Activated CD4-positive, CD25-positive, alpha-beta regulatory T cell treated with anti-CD3 and anti-CD28 coated beads, Interleukin-2, amount 50 U/mL, for 72 hours (primary cell): ENCODE results near the gene RANBP9.

Experiments
- DNase-seq: peaks from one replicate; pipeline ENCODE4 v3.0.0; 2021

The RANBP9 gene

DNA sequence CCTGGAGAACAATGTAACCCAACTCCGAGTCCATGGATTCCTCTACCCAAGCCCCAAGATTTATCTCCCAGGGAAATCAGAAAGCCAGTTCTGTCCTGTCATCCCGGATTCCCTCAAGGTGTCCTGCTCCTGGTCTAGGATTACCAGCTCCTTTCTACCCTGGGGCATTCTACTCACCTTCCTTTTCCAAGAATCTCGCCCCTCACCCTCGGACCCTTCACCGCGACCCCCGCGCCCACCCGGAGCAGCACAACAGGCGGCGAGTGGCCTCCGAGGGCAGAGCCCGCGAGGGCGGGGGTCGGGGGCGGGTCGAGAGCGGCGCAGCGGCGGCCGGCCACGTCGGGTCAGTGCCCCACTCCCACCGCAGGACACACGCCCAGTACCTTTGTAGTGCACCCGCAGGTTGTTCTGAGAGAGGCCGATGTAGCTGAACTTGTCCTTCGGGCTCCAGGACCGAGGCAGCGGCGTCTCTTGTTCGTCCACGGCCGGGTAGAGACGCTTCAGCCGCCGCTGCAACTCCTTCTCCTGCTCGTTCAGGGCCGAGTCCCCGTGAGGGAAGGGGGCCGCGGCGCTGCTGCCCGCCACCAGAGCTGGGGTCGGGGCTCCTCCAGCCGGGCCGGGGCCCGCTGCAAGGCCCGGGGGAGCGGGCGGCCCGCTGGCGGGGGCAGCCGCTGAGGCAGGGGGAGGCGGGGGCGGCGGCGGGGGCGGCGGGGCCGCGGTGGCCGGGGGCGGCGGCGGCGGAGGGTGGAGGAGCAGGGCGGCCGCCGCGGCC is 897 bp downstream of the RANBP9 start:
- DNase-seq: peak; percentile 55

DNA sequence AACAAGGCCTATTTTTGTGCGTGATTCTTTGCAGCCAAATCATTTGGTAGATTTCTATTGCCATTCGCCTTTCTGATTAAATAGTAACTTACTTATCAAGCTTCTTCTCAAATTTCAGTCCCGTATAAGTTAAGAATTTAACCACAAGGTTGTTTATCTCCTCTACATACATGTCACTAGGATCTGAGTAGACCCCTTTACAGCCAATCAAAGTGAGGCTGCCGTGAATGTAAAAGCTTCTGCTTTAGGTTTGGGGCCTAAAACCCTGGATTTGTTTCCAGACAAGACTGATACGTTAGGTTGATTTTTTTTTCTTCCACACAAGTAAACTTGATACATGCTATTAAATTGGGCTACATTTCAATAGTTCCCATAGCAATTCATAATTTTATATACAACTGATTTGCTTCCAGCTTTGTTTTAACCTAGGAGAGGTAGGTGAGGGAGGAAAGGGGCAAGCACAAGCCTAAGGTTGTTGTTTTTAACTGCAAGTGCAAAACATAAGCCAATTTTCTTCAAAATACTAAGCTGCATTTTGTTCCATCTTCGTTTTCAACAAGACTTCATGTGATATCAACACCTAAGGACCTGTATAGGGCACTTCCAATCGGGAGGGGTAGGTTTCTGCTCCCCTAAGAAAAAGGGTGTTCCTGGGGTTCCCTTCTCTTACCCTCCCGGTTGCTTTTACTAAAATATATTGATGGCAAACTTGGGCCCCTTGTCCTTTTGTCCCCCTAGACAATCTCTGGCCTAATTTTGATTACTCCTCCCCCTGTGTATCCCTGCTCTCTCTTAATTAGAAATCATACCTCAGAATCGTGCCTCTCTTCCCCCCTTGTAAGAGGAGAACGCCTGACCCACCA is 1.7 kb downstream of the RANBP9 start:
- DNase-seq: no peak

DNA sequence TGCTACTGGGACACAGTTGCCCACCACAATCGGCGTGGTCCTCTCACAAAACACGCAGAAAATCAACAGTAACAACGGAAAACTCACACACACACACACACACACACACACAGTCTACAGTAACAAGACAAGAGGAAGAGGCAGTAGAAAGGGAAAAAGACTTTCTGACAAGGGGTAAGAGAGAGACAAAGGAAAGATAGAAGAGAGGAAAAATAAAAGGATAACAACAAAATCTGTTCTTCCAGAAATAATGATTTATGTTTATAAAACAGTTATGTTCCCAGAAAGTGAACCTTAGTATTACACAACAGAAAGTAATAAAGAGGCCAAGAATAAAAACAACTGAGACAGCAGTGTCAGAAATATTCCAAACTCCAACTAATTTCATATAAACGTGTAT is 2.9 kb downstream of the RANBP9 start:
- no peak for DNase-seq

DNA sequence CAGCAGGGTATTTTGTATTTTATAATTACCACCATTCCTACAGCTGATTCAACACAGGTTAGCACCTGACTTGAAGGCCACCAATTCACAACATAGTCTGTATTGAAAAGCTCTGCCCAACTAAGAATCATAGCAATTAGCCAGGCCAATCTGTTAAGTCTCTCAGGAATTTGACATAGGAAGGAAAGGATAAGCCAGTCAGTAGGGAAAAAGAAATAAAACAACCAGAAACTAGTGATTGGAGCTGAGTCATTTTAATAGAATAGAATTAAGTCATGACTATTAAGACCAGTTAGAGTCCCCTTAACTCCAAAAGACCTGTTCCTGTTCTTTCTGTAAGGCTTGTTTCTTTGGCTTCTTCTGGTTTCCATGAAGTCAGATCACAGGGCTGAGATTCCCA is 8.1 kb downstream of the RANBP9 start:
- DNase-seq: no peak

DNA sequence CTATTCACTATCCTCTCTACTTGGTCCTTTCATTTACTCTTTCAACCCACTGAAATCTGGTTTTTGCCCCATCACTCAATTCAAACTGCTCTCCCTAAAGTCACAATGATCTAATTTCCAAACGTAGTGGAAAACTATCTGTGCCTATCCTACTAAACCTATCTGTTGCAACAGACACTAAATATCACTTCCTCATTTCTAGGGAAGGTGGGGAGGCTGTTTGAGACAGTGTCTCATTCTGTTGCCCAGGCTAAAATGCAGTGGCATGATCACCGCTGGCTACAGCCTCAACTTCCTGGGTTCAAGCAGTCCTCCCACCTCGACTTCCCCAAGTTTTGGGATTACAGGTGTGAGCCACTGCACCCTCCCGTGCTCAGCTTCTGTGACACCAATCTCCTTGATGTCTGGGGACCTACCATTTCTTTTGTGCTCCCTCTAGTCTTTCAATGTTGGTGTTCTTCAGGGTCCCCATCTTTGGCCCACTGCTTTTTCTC is 8.8 kb downstream of the RANBP9 start:
- no peak for DNase-seq

DNA sequence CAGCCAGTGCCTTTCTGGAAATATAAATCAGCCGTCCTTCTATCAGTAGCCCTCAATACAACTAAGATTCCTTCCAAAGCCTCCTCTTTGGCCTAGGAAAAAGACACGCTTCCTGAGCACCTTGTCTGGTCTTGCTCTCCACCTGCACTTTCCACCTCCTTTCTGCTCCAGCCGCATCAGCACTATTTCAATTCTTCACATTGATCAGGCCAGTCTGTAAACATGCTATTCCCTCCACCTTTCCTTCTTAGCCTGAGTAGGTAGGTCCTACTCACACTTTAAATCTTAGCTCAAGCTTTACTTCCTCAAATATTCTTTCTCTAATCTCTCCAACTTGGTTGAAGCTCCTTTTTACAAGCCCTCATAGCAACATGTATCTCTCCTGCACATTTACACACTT is 11.4 kb downstream of the RANBP9 start:
- DNase-seq: no peak

DNA sequence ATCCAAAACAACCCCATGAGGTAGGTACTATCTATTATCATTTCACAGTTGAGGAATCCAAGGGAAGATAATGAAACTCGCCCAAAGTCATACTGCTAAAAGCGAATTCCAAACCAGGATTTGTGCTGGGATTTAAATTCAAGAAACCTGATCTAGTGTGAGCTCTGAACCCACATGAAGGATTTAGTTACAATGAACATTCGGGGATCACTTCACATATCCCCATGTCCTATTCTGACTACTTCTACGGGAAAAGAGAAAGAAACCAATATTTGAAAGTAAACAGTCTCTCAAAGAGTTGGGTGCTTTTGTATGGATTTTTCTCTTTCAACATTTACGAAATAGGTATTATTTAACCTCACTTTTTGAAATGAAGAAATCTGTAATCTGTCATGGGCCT is 12.9 kb downstream of the RANBP9 start:
- no peak for DNase-seq

DNA sequence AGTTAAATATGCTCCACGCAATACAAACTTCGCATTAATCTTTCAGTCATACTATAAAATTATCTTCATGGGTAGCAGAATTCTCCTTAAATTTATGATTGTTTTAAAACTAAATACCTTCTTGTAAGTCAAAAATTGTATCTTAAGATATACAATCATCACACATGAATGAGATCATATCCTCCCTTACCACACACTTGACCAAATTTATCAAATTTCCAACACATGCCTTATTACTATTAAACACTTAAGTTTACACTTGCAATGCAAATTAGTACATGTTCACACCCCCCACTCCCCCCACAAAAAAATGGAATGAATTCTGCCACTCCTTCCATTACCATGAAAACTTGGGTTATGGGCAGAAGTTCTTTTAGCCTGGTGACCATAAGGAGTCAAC is 13.8 kb downstream of the RANBP9 start:
- DNase-seq: no peak

DNA sequence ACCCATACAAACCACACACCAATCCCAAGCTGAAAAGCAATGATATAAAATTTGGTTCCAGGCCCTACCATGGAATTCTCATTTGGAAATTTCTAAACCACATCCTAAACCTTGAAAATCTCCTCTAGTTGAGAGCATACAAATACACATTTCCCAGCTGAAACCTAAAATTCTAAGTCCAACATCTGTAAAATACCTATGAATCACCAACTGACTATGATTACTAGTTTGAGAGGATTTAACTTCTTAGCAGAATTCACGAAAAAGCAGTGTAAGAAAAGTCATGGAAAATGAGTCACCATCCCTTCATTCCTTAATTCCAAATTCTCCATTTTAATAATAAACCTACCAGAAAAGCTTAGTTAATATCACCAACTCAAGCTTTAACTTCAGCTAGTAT is 15.4 kb downstream of the RANBP9 start:
- no peak for DNase-seq

DNA sequence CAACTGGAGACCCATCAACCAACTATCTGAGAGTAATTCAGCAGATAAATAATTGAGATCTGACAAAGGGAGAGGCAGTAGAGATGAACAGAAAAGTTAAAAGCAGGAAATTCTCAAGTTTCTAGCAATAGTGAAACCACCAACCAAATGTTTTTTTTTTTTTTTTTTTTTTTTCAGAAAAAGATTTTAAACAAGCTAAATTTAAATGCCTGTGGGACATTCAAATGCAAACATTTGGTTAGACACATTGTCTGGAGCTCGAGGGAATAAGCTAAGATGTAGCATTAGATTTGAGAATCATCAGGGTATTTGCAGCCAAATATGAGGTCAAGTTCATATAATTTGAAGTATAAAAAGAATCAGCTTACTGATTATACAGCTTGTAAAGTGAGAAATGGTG is 16.4 kb downstream of the RANBP9 start:
- DNase-seq: no peak

DNA sequence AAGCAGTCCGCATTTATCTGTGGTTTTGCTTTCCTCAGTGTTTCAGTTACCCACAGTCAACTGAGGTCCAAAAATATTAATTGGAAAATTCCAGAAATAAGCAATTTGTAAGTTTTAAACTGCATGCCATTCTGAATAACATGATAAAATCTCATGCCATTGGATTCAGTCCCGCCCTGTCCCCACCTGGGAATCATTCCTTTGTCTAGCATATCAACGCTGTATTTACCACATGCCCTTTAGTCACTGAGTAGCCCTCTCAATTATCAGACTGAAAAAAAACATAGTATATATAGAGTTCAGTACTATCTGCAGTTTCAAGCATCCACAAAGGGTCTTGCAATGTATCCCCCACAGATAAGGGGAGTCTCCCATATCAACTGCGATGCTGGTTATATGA is 17.1 kb downstream of the RANBP9 start:
- DNase-seq: no peak

DNA sequence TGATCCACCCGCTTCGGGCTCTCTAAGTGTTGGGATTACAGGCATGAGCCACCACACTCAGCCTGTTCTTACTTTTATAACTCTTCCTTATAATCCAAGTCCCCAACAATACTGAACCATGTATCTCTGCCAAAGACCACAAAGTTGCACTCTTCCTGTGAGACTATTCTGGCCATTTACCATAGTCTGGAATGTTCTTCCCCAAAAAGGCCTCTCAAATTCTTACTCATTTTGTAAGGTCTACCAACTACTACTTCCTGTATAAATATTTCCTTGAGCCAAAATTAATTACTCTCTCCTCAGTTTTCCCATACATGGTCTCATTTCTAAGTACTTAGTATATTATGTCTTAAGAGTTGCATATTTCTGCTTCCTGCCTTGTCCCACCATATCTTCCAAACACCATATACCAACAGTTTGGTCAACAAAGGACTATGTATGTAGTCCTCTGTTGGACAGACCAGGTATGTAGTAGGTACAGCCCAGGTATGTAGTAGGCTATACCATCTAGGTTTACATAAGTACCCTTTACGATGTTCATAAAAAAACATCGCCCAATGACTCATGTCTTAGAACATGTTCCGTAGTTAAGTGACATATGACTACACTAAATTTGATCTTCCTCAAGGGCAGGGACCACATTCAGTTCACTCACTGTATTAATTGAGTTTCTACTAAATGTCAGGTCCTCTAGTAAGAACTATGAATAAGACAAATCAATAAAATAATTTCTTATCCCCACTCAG is 22.0 kb downstream of the RANBP9 start:
- DNase-seq: no peak

DNA sequence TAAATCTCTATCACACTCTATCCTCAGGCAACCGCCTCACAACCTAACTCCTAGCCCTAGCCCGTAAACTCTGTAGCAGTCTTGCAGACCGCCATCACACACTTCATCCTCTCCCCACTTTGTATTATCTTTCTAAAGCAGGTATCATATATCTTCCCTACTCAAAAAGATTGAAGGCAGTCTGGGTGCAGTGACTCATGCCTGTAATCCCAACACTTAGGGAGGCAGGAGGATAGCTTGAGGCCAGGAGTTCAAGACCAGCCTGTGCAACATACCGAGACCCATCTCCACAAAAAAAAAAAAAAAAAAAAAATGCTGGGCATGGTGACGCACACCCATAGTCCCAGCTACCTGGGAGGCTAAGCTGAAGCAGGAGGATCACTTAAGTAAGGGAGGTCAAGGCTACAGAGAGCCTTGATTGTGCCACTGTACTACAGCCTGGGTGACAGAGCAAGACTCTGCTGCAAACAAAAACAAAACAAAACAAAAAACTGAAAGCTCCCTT is 22.9 kb downstream of the RANBP9 start:
- no peak for DNase-seq

DNA sequence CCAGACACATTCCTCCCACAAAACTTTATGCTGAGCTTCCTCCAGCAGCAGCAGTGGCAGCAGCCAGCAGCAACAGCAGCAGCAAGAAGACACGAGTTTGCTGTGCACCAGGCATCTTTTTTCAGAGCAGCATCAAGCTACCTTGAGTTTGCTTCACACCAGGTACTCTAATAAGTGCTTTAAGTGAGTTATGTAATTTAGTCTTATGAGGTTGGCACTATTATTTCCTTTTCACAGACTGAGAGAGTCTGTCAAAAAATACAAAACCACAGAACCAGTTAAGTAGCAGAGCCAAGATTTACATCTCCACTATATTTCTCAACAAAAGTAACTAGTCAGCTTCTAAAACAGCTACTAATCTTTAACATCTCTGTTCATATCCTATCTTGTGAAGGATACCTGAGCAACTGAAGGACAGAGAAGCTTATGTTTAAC is 23.7 kb downstream of the RANBP9 start:
- DNase-seq: no peak

DNA sequence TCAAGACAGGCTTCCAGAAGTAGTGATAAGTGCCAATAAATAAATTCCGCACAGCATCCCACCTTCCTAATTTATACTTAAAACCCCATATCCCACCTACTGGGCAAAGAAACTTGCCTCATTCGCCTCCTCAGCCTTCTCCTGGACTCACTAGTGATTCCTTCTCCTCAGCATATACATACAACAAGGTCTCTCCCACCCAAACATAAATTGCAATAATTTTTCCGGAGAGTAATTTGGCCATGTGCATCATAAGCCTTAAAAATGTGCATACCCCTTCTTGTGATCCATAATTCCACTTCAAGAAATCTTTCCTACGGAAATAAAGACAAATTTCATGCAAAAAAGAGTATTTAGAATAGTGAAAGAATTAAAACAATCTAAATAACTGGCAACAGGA is 26.8 kb downstream of the RANBP9 start:
- no peak for DNase-seq

DNA sequence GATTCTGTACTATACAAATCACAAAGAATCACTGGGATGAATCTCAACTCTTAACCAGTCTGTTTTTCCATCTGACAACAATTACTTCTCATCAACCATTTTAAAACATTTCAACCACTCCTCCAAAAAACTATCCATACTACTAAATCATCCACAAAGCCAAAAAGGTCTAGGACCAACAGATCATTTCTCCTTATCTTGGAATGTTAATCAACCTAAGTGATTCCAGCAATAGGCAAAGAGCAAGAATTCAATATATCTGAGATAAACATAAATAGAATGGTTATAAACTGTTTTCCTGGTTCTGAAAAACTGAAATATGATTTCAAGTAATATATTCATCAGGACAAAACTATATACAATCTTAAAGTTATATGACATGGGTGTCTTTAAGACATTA is 28.6 kb downstream of the RANBP9 start:
- DNase-seq: no peak

DNA sequence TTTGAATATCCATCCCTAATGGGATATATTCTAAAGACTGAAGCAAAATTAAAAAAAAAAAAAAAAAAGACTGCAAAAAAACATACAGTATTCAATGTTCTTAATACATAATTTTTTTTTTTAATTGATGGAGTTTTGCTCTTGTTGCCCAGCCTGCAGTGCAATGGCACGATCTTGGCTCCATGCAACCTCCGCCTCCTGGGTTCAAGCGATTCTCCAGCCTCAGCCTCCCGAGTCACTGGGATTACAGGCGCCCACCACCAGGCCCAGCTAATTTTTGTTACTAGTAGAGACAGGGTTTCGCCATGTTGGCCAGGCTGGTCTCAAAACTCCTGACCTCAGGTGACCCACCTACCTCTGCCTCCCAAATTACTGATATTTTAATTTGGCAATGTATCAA is 29.3 kb downstream of the RANBP9 start:
- no peak for DNase-seq

DNA sequence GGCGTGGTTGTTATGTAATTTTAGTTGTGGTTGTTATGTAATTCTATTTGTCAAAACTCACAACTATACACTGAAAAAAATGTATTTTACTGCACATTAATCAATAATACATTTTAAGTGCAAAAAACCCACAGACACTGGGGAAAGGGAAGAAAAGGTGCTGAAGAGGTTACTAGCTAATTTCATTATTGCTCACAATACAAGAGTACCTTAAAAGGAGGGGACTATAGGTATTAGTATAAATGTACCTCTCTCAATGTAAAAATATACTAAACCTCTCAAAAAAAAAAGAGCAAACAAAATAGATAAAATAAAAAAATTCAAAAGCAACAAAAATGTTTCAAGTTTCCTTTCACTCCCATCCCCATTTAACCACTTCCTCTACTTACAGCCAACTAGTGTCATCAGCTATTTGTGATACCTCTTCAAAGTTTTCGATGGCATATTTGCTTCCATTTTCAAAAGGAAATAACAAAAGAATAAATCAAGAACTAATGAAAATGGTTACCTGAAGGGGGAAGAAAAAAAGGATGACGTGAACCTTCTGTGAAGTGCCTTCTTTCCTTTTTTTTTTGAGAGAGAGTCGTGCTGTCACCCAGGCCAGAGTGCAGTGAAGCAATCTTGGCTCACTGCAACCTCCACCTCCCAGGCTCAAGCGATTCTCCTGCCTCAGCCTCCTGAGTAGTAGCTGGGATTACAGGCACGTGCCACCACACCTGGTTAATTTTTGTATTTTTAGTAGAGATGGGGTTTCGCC is 30.2 kb downstream of the RANBP9 start:
- DNase-seq: no peak

DNA sequence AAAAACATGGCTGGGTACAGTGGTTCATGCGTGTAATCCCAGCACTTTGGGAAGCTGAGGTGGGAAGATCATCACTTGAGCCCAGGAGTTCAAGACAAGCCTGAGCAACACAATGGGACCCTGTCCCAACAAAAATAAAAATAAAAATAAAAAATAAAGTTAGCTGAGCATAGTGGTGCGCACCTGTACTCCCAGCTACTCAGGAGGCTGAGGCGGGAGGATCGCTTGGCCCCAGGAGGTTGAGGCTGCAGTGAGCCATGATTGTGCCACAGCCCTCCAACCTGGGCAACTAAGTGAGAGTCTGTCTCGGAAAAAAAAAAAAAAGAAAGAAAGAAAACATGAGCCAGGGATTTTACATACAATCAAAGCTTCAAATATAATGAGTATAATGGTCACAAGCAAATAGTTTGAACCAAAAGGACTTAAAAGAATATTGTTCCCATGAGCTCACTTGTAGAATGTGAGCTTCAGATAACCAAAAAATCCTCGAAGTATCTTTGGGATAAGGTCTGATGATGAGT is 31.1 kb downstream of the RANBP9 start:
- DNase-seq: no peak

DNA sequence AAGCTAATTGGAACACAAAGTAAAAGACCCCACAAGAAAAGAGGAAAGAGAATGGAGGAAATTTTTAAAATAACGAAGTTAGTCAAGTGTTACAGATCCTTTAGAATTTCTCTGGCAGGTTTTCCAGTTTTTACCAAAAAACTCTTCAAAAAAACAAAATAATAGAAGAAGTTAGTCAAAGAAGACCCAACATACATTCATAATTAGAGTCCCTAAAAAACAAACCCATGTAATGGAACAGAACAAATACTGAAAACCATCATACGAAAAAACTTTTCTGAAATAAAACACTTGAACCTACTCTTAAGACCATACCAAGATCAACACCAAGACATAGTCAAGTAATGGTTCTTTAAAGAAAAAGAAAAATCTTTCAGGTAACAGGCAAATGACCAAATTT is 31.6 kb downstream of the RANBP9 start:
- no peak for DNase-seq

DNA sequence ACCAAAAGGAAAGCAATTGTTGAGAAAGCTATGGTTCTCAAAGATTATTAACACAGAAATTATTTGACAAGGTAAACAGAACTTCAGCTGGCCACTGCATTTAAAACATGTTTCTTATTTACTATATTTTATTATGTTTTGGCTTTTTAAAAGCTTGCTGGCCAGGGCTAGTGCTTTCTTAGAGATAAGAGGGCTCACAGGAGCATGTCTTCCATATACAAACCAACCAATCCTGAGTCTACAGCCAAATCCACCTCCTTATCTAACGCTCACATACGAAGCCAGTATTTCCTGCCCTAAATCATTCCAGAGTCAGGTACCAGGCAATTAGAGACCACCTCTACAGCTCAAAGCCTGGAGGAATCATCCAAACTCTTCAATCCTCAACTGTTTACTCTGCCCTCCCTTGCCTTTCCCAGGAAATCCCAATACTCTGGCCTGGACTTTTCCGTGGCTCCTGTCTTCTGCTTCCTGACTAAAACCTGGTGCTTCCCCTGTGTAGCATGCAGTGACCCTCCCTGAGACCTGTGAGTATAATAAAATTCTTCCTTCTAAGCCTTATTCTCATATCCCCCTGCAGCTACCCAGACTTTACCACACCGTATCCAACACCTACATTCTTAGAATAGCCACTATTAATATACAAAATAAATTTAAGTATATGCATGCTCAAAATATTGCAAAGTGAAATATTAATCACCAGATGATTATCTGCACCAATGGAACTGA is 33.2 kb downstream of the RANBP9 start:
- DNase-seq: no peak

DNA sequence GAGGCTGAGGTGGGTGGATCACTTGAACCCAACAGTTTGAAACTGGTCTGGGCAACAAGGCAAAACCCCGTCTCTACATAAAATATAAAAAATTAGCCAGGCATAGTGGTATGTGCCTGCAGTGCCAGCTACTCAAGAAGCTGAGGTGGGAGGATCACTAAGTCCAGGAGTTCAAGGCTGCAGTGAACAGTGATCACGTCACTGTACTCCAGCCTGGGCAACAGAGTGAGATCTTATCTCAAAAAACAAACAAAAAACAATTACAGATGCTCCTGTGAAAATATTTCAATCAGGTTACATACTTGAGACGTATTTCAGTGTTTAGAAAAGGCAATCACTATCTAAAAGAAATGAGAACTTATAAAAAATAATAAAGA is 33.8 kb downstream of the RANBP9 start:
- no peak for DNase-seq
